ENCODE measurements around the gene GRIK5. TPM values are rescaled to one million over a fixed set of nuclear protein-coding genes. Genes with fewer than 3 reads are reported as not detected.

GRIK5 gene
- total RNA-seq, 1 donor, result not detected

DNA sequence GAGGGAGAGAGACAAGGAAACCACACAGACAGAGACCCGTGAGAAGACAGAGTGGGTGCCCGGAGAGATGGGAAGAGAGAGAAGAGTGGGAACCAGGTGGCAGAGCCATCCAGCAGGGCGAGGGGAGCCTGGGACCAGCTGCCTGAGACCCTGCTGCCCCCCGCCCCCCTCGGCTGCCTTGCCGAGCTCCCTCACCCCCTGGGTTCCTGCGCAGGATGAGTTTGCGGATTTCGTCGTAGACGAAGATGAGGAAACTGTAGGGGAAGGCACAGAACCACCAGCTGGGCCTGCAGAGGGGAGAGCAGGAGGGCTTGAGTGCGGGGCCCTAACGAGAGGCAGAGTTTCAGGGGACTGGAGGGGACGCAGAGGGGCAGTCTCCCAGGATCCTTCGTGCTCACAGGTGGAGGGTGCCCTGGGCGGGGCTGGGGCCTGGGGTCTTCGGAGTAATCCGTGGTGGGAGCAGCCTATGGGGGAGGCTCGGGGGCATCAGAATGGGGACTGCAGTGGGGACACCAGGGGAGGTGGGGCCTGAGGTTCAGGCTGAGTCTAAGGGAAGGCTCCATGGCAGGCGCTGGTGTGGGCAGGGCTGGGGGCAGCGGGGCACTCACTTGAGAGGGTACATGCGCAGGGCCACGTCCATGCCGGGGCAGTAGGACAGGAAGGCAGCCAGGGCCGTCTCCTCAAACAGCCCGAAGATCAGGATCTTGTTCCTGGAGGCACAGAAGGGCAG is 102.8 kb downstream of the GRIK5 start:
- DNase-seq (ENCODE audit: low read depth), result no peak
- TF ChIP-seq, protein P1, sequence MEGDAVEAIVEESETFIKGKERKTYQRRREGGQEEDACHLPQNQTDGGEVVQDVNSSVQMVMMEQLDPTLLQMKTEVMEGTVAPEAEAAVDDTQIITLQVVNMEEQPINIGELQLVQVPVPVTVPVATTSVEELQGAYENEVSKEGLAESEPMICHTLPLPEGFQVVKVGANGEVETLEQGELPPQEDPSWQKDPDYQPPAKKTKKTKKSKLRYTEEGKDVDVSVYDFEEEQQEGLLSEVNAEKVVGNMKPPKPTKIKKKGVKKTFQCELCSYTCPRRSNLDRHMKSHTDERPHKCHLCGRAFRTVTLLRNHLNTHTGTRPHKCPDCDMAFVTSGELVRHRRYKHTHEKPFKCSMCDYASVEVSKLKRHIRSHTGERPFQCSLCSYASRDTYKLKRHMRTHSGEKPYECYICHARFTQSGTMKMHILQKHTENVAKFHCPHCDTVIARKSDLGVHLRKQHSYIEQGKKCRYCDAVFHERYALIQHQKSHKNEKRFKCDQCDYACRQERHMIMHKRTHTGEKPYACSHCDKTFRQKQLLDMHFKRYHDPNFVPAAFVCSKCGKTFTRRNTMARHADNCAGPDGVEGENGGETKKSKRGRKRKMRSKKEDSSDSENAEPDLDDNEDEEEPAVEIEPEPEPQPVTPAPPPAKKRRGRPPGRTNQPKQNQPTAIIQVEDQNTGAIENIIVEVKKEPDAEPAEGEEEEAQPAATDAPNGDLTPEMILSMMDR (IDR thresholded peaks at IDR 0.05; ENCODE audit: insufficient read depth, low read depth, low read length), result no peak
- H3K4me3 ChIP-seq (ENCODE audit: low read depth, low read length), result no peak overlapping the region

DNA sequence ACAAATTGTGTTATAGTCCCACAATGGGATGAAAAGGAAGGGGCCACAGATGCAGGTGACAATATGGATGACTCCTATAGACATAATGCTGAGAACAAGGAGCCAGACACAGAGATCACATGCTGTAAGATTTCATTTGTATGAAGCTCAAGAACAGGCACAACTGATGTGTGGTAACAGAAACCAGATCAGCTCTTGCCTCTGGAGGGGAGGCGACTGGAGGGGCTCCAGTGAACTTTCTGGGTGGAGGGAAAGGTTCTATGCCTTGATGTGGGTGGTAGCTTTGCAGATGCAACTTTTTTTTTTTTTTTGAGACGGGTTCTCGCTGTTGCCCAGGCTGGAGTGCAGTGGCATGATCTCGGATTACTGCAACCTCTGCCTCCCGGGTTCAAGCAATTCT is 104.9 kb downstream of the GRIK5 start:
- no peak for DNase-seq (ENCODE audit: low read depth)
- no peak overlapping the region for H3K4me3 ChIP-seq (ENCODE audit: low read depth, low read length)
- TF ChIP-seq, protein P1 (IDR thresholded peaks at IDR 0.05; ENCODE audit: insufficient read depth, low read depth, low read length), result no peak

DNA sequence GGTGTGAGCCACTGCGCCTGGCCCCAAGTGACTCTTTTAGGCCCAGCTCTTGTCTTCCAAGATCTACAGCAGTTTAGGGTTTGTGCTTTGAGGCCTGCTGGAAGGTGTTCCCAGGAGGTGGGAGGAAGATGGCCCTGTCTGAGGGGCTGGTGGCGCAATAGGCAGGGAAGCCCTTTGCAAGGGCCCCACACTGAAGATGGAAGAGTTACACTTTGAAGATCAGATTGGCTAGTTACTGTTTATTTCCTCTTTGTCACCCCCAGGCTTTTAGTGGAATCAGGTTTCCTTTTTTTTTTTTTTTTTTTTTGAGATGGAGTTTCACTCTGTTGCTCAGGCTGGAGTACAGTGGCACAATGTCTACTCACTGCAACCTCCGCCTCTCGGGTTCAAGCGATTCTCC is 109.0 kb downstream of the GRIK5 start:
- DNase-seq (ENCODE audit: low read depth), result no peak
- TF ChIP-seq, protein P1 (IDR thresholded peaks at IDR 0.05; ENCODE audit: insufficient read depth, low read depth, low read length), result no peak
- H3K4me3 ChIP-seq (ENCODE audit: low read depth, low read length), result no peak overlapping the region

DNA sequence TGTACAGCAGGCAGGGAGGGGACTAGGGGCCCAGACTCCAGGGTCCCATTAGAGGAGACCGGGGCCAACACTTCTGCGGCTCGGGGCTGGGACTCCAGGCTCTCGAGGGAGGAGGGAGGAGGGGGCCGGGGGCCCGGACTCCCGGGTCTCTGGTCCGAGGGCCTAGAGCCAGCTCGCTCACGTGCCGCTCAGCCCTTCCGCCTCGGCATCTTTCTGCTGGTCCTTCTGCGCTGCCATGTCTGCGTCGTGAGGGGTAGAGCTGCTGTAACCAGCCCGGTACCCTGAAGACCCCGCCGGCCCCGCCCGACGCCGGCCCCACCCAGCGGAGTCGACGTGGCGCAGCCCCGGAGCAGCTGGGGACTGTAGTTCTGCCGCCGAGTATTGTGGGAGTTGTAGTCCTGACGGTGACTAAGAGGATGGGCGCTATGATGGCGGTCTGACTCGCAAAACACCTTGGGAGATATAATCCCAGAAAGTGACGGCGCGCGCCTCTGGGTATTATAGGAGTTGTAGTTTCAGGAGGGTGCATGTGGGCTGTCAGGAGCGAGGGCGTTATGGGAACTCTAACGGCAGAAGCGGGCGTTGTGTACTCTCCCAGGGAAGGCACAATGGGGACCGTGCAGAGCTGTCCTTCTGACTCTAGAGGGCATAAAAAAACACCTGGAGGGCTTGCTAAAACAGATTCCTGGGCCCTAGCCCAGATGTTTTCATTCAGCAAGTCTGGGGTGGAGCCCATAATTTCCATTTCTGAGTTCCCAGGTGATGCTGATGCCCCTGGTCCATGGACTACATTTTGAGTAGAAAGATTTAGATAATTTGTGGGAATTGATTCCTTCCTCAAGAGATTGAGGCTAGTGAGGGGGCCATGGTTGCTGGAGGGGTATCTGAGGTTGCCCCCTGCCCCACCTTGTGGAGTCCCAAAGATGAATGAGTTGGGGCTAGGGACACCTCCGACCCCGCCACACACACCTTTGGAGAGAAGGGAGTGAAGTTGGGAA is 110.7 kb downstream of the GRIK5 start, which contains the start of gene RABAC1:
RABAC1 (minus strand) TSS at position 266 of the 998 bp plus-strand sequence; CDS start at position 237, 29 bp downstream.
- peak; percentile 93 for DNase-seq (ENCODE audit: low read depth)
- TF ChIP-seq, protein P1 (IDR thresholded peaks at IDR 0.05; ENCODE audit: insufficient read depth, low read depth, low read length), result peak; percentile 22
- peak within 1 kb of the TSS; percentile 98 for H3K4me3 ChIP-seq (ENCODE audit: low read depth, low read length)

DNA sequence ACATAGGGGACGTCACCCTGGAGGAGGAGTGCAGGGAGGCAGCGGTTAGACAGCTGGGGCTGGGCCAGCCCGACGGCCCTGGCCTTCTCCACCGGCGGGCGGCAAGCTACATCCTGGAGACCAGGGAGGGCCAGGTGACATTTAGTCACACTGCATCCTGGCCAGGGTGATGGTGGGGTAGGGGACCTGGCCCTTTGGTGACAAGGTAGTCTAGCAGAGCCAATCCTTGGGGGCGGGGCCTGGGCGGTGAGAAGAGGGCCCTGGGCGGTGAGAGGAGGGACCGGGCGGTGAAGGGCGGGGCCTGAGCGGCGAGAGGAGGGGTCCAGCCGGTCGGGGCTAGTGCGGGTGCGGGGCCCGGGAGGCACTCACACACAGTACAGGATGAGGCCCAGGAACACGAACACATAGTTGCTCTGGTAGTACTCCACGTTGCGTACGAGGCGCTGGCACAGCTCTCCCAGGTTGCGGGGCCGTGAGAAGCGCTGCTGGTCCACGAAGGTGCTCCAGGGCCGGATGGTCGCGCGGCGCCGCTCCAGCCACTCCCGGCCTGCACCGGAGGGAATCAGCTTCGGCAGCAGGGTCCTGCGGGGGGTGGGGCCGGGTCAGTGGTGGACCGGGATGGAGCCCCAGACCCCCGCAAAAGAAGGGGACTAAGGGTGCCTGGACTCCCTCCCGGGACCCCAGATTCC is 111.5 kb downstream of the GRIK5 start:
- peak; percentile 77 for DNase-seq (ENCODE audit: low read depth)
- H3K4me3 ChIP-seq (ENCODE audit: low read depth, low read length), result peak overlapping the region; percentile 98
- TF ChIP-seq, protein P1 (IDR thresholded peaks at IDR 0.05; ENCODE audit: insufficient read depth, low read depth, low read length), result no peak

DNA sequence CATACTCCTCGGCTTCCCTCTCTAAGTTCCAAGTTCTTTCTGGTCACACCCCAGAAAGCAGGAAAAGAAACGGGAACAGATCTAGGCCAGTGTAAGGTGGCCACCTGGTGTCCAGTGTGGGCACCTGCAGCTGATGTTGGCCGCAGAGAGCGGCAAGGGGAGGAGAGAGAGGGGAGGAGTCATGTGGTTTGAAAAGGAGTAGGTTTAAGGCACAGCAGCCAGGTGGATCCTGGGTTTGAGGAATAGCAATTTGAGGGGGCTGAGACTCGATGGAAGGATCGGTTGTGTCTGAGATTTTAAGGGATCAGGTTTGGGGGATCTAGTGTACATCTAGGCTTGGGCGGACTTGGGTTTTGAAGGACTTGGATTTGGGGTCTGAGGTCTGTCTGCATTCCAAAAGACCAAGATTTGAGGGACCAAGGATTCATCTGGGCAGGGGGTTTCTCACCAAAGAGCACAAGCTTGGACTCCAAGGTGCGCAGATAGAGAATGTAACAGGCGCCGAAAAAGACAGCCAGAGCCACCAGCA is 112.1 kb downstream of the GRIK5 start:
- H3K4me3 ChIP-seq (ENCODE audit: low read depth, low read length), result peak overlapping the region; percentile 98
- TF ChIP-seq, protein P1 (IDR thresholded peaks at IDR 0.05; ENCODE audit: insufficient read depth, low read depth, low read length), result peak; percentile 88
- DNase-seq (ENCODE audit: low read depth), result peak; percentile 80

All from fibroblast of villous mesenchyme (primary cell).